Activated T-helper 2 cell treated with anti-CD3 and anti-CD28 coated beads, Interferon-gamma antibody, Interleukin-2, Interleukin-4, amounts not matched to agents 10 μg/mL and 5 μg/mL and 100 μg/mL, durations not matched to agents 14 hours and 24 hours and 36 hours (primary cell): ENCODE data around the gene CNTN4. TPM values are rescaled to one million over a fixed set of nuclear protein-coding genes. Genes with fewer than 3 reads are reported as not detected.

ENCODE experiments used
- DNase-seq: peaks from one replicate; pipeline ENCODE4 v3.0.0; 2021; ENCODE audit warnings: low spot score
- H3K27ac Mint-ChIP-seq: one replicate; pipeline ENCODE4 v1.8.0; 2021; ENCODE audit warnings: mixed read lengths
- H3K27me3 Mint-ChIP-seq: one replicate; pipeline ENCODE4 v1.8.0; 2021; ENCODE audit warnings: low read depth, mixed read lengths
- H3K36me3 Mint-ChIP-seq: one replicate; pipeline ENCODE4 v1.8.0; 2021; ENCODE audit warnings: low read depth, mixed read lengths
- H3K4me1 Mint-ChIP-seq: one replicate; pipeline ENCODE4 v1.8.0; 2021; ENCODE audit warnings: low read depth, mixed read lengths
- H3K4me3 Mint-ChIP-seq: one replicate; pipeline ENCODE4 v1.8.0; 2021; ENCODE audit warnings: low read depth, mild to moderate bottlenecking, moderate library complexity, mixed read lengths
- H3K9me3 Mint-ChIP-seq: one replicate; pipeline ENCODE4 v1.8.0; 2021; ENCODE audit warnings: mixed read lengths
- intact Hi-C: fragments of 100-400 bp; cut with micrococcal nuclease; formaldehyde crosslinking; loops from one replicate; pipeline ENCODE4 v1.15.1; 2023
- total RNA-seq: library from RNA; stranded (reverse); gene quantifications from 2 replicates; pipeline ENCODE4 v1.2.3, GENCODE V29; 2022

Gene CNTN4
- total RNA-seq, 1 donor from 2014 or later = not detected

DNA sequence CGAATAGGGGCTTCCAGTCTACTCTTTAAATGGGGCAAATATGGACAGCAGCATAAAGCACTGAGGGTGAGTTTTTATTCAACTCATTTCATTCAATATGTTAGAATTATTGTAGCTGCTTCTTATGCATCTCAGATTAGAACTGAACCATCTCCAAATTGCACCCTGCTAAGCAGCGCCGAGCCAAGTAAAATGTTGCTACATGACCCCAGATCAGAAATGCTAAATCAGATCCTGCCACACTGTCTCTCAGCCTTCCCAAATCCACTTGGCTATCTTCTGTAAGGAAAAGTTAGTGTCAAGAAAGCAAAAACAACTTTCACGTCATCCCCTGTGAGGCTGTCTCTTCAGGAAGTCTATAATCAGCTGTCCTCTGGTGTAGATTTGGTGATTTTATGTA is 293.2 kb downstream of the CNTN4 start:
- intact Hi-C loops = no loop called here
- H3K36me3 Mint-ChIP-seq = no peaks in the 10 kb centered on the region
- H3K9me3 Mint-ChIP-seq = no peaks in the 10 kb centered on the region
- DNase-seq = no peak
- no peak overlapping the region for H3K4me3 Mint-ChIP-seq
- no peak overlapping the region for H3K27ac Mint-ChIP-seq
- H3K27me3 Mint-ChIP-seq = no peaks in the 10 kb centered on the region
- no peaks in the 10 kb centered on the region for H3K4me1 Mint-ChIP-seq

DNA sequence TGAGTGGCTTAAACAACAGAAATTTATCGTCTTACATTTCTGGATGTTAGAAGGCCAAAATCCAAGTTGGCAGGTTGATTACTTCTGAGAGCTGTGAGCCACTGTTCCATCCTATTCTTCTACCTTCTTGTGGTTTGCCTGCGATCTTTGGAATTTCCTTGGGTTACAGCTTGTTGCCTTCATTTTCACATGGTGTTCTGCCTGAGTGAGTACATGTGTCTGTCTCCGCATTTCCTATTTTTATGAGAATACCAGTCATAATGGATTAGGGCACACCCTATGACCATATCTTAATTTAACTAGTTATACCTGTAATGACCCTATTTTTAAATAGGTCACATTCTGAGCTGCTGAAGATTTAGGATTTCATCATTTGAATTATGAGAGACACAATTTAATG is 294.3 kb downstream of the CNTN4 start:
- intact Hi-C loops = no loop called here
- no peak overlapping the region for H3K4me3 Mint-ChIP-seq
- H3K4me1 Mint-ChIP-seq = no peaks in the 10 kb centered on the region
- no peaks in the 10 kb centered on the region for H3K36me3 Mint-ChIP-seq
- no peaks in the 10 kb centered on the region for H3K9me3 Mint-ChIP-seq
- DNase-seq = no peak
- no peaks in the 10 kb centered on the region for H3K27me3 Mint-ChIP-seq
- H3K27ac Mint-ChIP-seq = no peak overlapping the region

DNA sequence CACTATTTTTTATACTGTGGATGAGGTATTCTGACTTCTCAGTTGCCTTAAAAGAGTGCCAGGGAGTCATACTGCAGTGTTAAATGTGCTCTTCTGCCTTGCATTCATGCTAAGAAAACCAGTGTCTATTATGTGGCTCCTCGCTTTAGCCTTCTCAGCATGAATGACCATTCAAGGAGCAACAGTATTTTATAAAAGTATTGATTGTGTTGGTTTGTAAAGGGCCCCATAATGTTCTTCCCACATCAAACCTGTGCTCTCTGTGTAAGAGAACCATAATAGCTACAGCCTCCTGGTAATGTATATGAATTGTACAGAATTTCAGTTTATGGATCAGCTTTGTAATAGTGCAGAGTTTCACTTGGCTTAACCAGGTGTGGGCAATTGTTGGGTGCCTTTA is 316.4 kb downstream of the CNTN4 start:
- H3K4me1 Mint-ChIP-seq = no peaks in the 10 kb centered on the region
- H3K36me3 Mint-ChIP-seq = no peaks in the 10 kb centered on the region
- no peaks in the 10 kb centered on the region for H3K27me3 Mint-ChIP-seq
- H3K4me3 Mint-ChIP-seq = no peak overlapping the region
- no peak for DNase-seq
- H3K27ac Mint-ChIP-seq = no peak overlapping the region
- H3K9me3 Mint-ChIP-seq = no peaks in the 10 kb centered on the region
- intact Hi-C loops = no loop called here

DNA sequence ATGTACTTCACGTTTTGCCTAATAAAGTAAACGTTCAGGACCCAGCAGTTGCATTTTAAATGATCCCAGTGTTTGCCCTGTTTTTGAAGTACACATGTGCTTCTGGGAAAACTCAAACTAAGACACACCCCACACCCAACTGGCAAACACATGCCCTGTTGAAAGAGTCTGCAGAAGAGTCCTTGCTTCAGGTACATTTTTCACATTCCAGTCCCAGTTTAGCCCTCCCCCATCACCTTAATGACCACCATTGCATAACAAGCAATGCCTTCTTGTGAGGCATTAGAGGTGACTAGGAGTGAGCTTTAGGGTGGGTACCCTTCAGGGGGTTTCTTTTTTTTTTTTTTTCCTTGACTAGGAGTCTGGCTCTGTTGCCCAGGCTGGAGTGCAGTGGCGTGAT is 322.3 kb downstream of the CNTN4 start:
- no peak overlapping the region for H3K27ac Mint-ChIP-seq
- no peak for DNase-seq
- no peaks in the 10 kb centered on the region for H3K36me3 Mint-ChIP-seq
- intact Hi-C loops = no loop called here
- no peaks in the 10 kb centered on the region for H3K4me1 Mint-ChIP-seq
- H3K27me3 Mint-ChIP-seq = no peaks in the 10 kb centered on the region
- peaks cover 5% of the 10 kb centered on the region for H3K9me3 Mint-ChIP-seq
- H3K4me3 Mint-ChIP-seq = no peak overlapping the region

DNA sequence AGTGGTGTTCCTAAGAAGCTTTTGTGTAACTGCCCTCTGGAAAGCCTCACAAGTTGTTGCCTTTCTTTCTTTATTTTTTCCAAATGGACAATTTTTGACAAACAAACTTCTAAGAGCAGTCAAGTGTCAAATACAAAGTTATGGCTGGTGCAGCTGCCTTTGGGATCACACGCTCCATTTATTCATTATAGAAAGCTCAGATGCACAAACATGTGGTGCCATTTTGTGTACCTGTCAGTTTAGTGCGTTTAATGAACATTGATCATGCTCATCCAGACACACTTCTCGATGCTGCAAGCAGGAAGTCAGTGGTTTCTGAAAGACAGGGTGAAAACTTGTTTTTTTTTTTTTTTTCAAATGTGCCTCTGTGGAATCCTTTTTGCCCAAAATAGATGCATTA is 324.5 kb downstream of the CNTN4 start:
- no peak overlapping the region for H3K4me3 Mint-ChIP-seq
- no peak for DNase-seq
- no peaks in the 10 kb centered on the region for H3K27me3 Mint-ChIP-seq
- intact Hi-C loops = no loop called here
- no peaks in the 10 kb centered on the region for H3K4me1 Mint-ChIP-seq
- H3K9me3 Mint-ChIP-seq = peaks cover 14% of the 10 kb centered on the region
- H3K36me3 Mint-ChIP-seq = no peaks in the 10 kb centered on the region
- no peak overlapping the region for H3K27ac Mint-ChIP-seq

DNA sequence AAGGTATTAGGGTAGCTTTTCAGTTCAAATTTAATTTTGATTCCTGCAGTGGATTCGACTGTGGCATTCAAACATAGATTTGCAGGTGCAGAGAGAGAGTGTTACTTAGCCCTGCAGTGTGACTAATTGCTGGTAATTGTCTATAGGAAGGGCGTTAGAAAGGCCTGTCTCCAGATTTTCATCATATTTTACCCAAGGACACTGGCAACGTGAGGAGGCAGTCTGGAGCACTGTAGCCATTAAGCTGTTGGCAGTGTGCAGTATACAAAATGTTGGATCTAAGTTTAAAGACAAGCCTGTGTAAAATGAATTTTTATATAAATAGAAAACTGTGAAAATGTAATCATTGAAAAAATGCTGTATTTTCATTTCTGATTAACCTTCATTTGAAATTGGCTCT is 342.9 kb downstream of the CNTN4 start:
- no peaks in the 10 kb centered on the region for H3K27me3 Mint-ChIP-seq
- H3K4me1 Mint-ChIP-seq = no peaks in the 10 kb centered on the region
- no peaks in the 10 kb centered on the region for H3K36me3 Mint-ChIP-seq
- H3K4me3 Mint-ChIP-seq = no peak overlapping the region
- H3K27ac Mint-ChIP-seq = no peak overlapping the region
- H3K9me3 Mint-ChIP-seq = no peaks in the 10 kb centered on the region
- DNase-seq = no peak
- intact Hi-C loops = no loop called here

DNA sequence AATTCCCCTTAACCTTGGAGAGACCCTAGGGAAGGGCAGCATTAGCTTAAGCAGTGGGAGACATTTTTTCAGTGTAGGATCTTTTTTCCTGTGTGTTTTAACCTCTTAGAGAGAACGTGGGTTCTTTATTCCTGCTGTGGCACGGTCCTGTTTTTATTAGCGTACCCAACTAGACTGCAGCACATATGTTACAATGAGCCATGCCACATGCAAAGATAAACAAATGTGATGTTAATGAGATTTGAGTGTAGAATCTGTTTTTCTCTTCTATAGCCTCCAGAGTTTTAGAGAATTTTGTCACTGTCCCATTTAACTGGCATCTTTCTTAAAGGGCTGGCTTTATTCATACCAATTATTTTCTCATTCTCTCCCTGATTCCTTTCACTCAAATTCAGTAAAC is 347.5 kb downstream of the CNTN4 start:
- no peaks in the 10 kb centered on the region for H3K36me3 Mint-ChIP-seq
- no peaks in the 10 kb centered on the region for H3K9me3 Mint-ChIP-seq
- no peak overlapping the region for H3K4me3 Mint-ChIP-seq
- H3K27me3 Mint-ChIP-seq = no peaks in the 10 kb centered on the region
- intact Hi-C loops = no loop called here
- no peaks in the 10 kb centered on the region for H3K4me1 Mint-ChIP-seq
- DNase-seq = no peak
- no peak overlapping the region for H3K27ac Mint-ChIP-seq

DNA sequence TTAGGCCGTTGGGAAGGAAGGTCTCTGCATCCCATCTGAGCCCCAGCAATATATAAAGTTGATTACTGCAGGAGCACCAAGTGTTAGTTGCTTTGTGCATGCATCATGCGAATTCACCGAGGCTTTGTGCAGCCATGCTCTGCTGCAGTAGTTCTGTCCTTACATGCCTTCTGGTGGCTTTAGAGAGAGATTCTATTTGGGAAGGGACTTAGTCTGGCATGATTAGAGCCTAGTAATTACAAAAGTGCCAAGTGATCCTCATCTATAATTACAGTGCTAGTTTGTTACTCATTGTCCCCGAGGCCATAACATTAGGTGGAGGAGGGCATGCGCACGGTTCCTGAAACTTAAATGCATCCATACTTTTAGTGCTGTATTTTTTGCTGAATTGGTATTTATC is 353.6 kb downstream of the CNTN4 start:
- intact Hi-C loops = no loop called here

DNA sequence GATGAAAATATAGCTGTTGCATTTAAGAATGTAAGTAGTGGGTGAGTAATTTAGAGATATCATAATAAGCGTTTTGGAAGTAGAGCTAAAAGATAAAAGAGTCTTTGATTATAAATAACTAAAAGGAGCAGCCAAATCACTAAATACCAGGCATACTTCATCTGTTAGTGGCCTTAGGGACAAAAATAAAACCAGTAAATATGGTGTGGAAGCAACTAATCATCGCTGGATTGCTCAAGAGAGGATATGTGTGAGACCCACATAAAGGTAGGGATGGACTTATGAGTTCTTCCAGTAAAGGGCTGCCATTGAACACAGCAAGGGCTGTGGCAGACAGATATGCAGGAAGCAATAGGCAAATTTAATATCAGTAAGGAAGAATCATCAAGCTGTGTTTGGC is 356.2 kb downstream of the CNTN4 start:
- Mint-ChIP-seq H3K36me3 (no peaks in the 10 kb centered on the region), H3K27me3 (no peaks in the 10 kb centered on the region), H3K27ac (no peak overlapping the region), H3K4me3 (no peak overlapping the region), H3K9me3 (no peaks in the 10 kb centered on the region), H3K4me1 (no peaks in the 10 kb centered on the region)
- intact Hi-C loops = no loop called here
- no peak for DNase-seq

More for the DNA sequence above, 353.6 kb downstream of the CNTN4 start:
- Mint-ChIP-seq H3K27me3 (no peaks in the 10 kb centered on the region), H3K27ac (no peak overlapping the region), H3K36me3 (no peaks in the 10 kb centered on the region), H3K9me3 (no peaks in the 10 kb centered on the region), H3K4me3 (no peak overlapping the region), H3K4me1 (no peaks in the 10 kb centered on the region)
- no peak for DNase-seq

DNA sequence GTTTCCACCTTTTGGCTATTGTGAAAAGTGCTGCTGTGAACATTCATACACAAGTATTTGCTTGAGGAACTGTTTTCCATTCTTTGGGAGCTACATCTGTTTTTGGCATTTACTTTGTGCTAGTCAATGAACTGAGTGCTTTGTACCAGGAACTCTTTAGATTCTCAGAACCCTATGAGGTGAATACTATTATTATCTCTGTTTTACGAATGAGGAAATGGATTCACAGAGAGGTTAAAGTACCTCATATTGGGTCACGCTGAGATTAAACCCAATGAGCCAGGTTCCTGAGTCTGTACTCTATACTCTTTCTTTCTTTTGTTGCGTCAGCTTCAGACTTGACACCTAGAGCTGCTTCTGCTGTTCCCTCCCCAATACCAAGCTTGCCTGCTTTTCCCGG is 358.1 kb downstream of the CNTN4 start:
- H3K4me3 Mint-ChIP-seq = no peak overlapping the region
- intact Hi-C loops = no loop called here
- H3K36me3 Mint-ChIP-seq = no peaks in the 10 kb centered on the region
- H3K4me1 Mint-ChIP-seq = no peaks in the 10 kb centered on the region
- H3K27ac Mint-ChIP-seq = no peak overlapping the region
- H3K27me3 Mint-ChIP-seq = no peaks in the 10 kb centered on the region
- no peaks in the 10 kb centered on the region for H3K9me3 Mint-ChIP-seq
- no peak for DNase-seq

DNA sequence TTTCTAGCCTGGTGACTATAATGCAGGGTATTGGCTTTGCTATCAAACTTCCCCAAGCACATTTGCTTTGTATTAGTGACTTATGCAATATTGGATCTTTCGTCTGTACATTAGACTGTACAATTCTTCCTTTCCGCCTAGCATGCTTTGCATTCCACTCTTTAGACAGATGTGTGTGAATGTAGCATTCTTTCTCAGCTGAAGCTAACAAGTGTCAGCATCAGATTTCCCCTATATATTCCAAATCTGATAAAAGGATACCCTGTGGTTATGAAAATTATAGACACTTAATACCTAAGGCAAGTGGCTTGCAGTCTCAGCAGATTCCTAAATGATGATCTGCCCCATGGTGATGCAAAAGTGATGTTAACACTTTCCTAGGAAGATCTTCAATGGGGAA is 360.1 kb downstream of the CNTN4 start:
- Mint-ChIP-seq H3K27ac (no peak overlapping the region), H3K4me3 (no peak overlapping the region), H3K27me3 (no peaks in the 10 kb centered on the region), H3K36me3 (no peaks in the 10 kb centered on the region), H3K9me3 (no peaks in the 10 kb centered on the region), H3K4me1 (no peaks in the 10 kb centered on the region)
- intact Hi-C loops = no loop called here
- DNase-seq = no peak

DNA sequence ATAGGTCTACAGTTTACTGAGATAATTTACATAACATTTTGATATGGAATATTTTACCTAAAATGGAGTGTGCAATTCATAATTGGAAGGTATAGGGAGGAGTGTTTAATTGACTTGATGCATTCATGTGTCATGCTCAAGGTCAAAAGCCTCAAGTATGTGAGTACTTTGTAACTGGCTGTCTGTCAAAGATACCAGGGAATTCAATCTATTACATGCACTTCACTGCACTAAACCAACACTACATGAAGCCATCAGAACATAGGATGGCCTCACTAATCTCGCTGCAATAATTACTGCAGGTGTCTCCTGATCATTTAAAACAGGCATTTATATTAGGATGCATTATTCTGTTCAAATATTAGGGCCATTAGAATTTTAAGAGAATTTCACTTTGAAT is 367.2 kb downstream of the CNTN4 start:
- no peaks in the 10 kb centered on the region for H3K27me3 Mint-ChIP-seq
- no peaks in the 10 kb centered on the region for H3K9me3 Mint-ChIP-seq
- H3K4me1 Mint-ChIP-seq = no peaks in the 10 kb centered on the region
- no peaks in the 10 kb centered on the region for H3K36me3 Mint-ChIP-seq
- no peak overlapping the region for H3K4me3 Mint-ChIP-seq
- H3K27ac Mint-ChIP-seq = no peak overlapping the region
- DNase-seq = no peak
- intact Hi-C loops = no loop called here

DNA sequence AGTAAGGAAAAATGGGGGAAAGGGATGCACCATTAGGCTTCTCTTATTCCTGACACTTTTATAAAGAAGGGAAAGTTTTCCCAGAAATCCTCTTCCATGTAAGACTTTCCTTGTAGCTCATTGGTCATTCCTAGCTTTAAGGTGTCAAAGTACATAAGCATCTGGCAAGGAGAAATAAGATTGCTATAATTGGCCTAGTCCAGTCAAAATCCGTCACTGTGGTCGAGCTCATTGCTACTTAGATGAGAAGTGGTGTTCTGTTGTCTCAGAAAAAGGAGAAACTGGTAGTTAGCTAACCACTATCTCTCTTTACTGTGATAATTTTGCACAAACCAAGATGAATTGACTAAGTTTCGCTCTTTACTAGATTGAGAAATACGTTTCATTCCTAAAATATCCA is 370.1 kb downstream of the CNTN4 start:
- Mint-ChIP-seq H3K9me3 (no peaks in the 10 kb centered on the region), H3K4me3 (no peak overlapping the region), H3K27me3 (no peaks in the 10 kb centered on the region), H3K36me3 (no peaks in the 10 kb centered on the region), H3K27ac (no peak overlapping the region), H3K4me1 (no peaks in the 10 kb centered on the region)
- intact Hi-C loops = no loop called here
- DNase-seq = no peak

DNA sequence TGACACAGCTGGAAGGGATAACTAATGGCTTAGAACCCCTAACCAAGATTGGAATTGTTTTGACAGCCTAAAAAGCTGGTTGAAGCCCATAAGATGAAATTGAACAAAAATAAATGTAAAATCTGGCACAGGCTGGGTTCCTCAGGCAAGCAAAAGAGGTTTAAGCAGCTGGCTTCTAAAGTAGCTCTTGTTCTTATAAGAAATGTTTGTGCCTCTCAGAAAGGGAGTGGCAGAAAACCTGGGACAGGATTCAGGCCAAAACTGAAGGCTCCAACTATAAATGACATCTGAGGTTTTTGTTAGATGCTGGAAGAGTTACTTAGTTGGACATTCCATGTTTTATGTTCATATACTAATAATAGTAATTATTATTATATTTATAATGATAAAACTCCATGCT is 378.3 kb downstream of the CNTN4 start:
- H3K4me1 Mint-ChIP-seq = no peaks in the 10 kb centered on the region
- no peaks in the 10 kb centered on the region for H3K9me3 Mint-ChIP-seq
- H3K27ac Mint-ChIP-seq = no peak overlapping the region
- intact Hi-C loops = no loop called here
- no peak for DNase-seq
- no peaks in the 10 kb centered on the region for H3K36me3 Mint-ChIP-seq
- no peak overlapping the region for H3K4me3 Mint-ChIP-seq
- no peaks in the 10 kb centered on the region for H3K27me3 Mint-ChIP-seq
